ENCODE results near the gene BAHCC1.

- no peak for TF ChIP-seq EZH2 (IDR thresholded peaks at IDR 0.05; ENCODE audit: low read length, unreplicated experiment)
- no peak for TF ChIP-seq CTCF (conservative IDR thresholded peaks at IDR 0.05; ENCODE audit: low read depth, low read length)
Measured at GRCh38 chr17:81453076-81453475, 57.8 kb downstream of the BAHCC1 start.
